Activated CD4-positive, alpha-beta memory T cell treated with anti-CD3 and anti-CD28 coated beads for 36 hours (primary cell): ENCODE data around the gene EFNB2. TPM values are rescaled to one million over a fixed set of nuclear protein-coding genes. Genes with fewer than 3 reads are reported as not detected.
A peak's percentile ranks its signal among the peaks of the same experiment; 100 is the strongest.

Source experiments
- CTCF ChIA-PET: fragments of 350-600 bp; sonication (Branson Sonifier 250); formaldehyde crosslinking; loops from one replicate; lab custom pipeline; 2021; ENCODE audit warnings: antibody characterized with exemption, inconsistent platforms; lab: Charles Lee
- POLR2A ChIA-PET: fragments of 350-600 bp; sonication (Branson Sonifier 250); formaldehyde crosslinking; loops from one replicate; lab custom pipeline; 2021; ENCODE audit warnings: antibody characterized with exemption; lab: Charles Lee
- DNase-seq: peaks from one replicate; pipeline ENCODE4 v3.0.0-alpha.2; 2020
- H3K27ac Mint-ChIP-seq: one replicate; pipeline ENCODE4 v1.8.0; 2021; ENCODE audit warnings: mixed read lengths
- H3K27me3 Mint-ChIP-seq: one replicate; pipeline ENCODE4 v1.8.0; 2021; ENCODE audit warnings: mixed read lengths
- H3K36me3 Mint-ChIP-seq: one replicate; pipeline ENCODE4 v1.8.0; 2021; ENCODE audit warnings: mixed read lengths
- H3K4me1 Mint-ChIP-seq: one replicate; pipeline ENCODE4 v1.8.0; 2021; ENCODE audit warnings: low read depth, mixed read lengths
- H3K4me3 Mint-ChIP-seq: one replicate; pipeline ENCODE4 v1.8.0; 2021; ENCODE audit warnings: mild to moderate bottlenecking, mixed read lengths
- H3K9me3 Mint-ChIP-seq: one replicate; pipeline ENCODE4 v1.8.0; 2021; ENCODE audit warnings: mixed read lengths
- intact Hi-C: fragments of 100-400 bp; cut with micrococcal nuclease; formaldehyde crosslinking; loops from one replicate; pipeline ENCODE4 v1.15.1; 2023
- total RNA-seq, 2 experiments: library from RNA; stranded (reverse); gene quantifications; one replicate each; pipeline ENCODE4 v1.2.3, GENCODE V29; 2021

The EFNB2 gene
- total RNA-seq, 2 experiments from 2014 or later, result 0.07 TPM; not detected in 1

- CTCF ChIA-PET, result interaction anchor here (1.0 to 9.6 kb wide), 2 partner anchors 31 to 53 kb away, joined by 5 to 57 read pairs; partner anchors contain the start of gene EFNB2
- peaks cover 13% of the 10 kb centered on the region for H3K36me3 Mint-ChIP-seq
- no peaks in the 10 kb centered on the region for H3K27me3 Mint-ChIP-seq
- POLR2A ChIA-PET, result interaction anchor here (0.9 to 1.9 kb wide), 2 partner anchors 11 to 31 kb away, joined by 3 to 13 read pairs; partner anchors contain the start of gene EFNB2
- intact Hi-C loops, result loop anchor here (5.0 kb wide), 1 partner anchor 1430 kb away; no protein-coding TSS in a partner anchor
- peak overlapping the region; percentile 97 for H3K27ac Mint-ChIP-seq
- DNase-seq, result peak; percentile 64
- H3K9me3 Mint-ChIP-seq, result no peaks in the 10 kb centered on the region
- H3K4me1 Mint-ChIP-seq, result peaks cover 56% of the 10 kb centered on the region
- peak overlapping the region; percentile 98 for H3K4me3 Mint-ChIP-seq
Observed at GRCh38 chr13:106566641-106567473, 31.4 kb upstream of the EFNB2 start.

GRCh38 chr13:106565127-106565775, 29.8 kb upstream of the EFNB2 start:
- POLR2A ChIA-PET, result interaction anchor here (1.2 kb wide), 1 partner anchor 30 kb away, joined by 3 read pairs; the partner anchor contains the start of gene EFNB2
- peak overlapping the region; percentile 2 for H3K27ac Mint-ChIP-seq
- no peaks in the 10 kb centered on the region for H3K9me3 Mint-ChIP-seq
- DNase-seq, result no peak
- peaks cover 64% of the 10 kb centered on the region for H3K4me1 Mint-ChIP-seq
- intact Hi-C loops, result loop anchor here (5.0 kb wide), 1 partner anchor 1428 kb away; no protein-coding TSS in a partner anchor
- peak overlapping the region; percentile 98 for H3K4me3 Mint-ChIP-seq
- H3K27me3 Mint-ChIP-seq, result no peaks in the 10 kb centered on the region
- CTCF ChIA-PET, result interaction anchor here (9.6 kb wide), 1 partner anchor 29 kb away, joined by 57 read pairs; the partner anchor contains the start of gene EFNB2
- peaks cover 15% of the 10 kb centered on the region for H3K36me3 Mint-ChIP-seq

- H3K36me3 Mint-ChIP-seq, result peaks cover 31% of the 10 kb centered on the region
- H3K4me3 Mint-ChIP-seq, result no peak overlapping the region
- peaks cover 67% of the 10 kb centered on the region for H3K4me1 Mint-ChIP-seq
- H3K27me3 Mint-ChIP-seq, result no peaks in the 10 kb centered on the region
- POLR2A ChIA-PET, result interaction anchor here (0.7 kb wide), 1 partner anchor 26 kb away, joined by 3 read pairs; no protein-coding TSS in a partner anchor
- intact Hi-C loops, result no loop called here
- no peak for DNase-seq
- H3K9me3 Mint-ChIP-seq, result no peaks in the 10 kb centered on the region
- CTCF ChIA-PET, result interaction anchor here (1.3 to 9.6 kb wide), 3 partner anchors 26 to 60 kb away, joined by 4 to 57 read pairs (median 12); partner anchors contain the start of gene EFNB2
- peak overlapping the region; percentile 77 for H3K27ac Mint-ChIP-seq
Observed at GRCh38 chr13:106562301-106562700, 26.8 kb upstream of the EFNB2 start.

GRCh38 chr13:106561551-106562170, 26.2 kb upstream of the EFNB2 start:
- ChIA-PET CTCF (interaction anchor here (1.3 to 9.6 kb wide), 3 partner anchors 25 to 60 kb away, joined by 4 to 57 read pairs (median 12); partner anchors contain the start of gene EFNB2), POLR2A (interaction anchor here (0.7 kb wide), 1 partner anchor 25 kb away, joined by 3 read pairs; no protein-coding TSS in a partner anchor)
- H3K4me3 Mint-ChIP-seq, result peak overlapping the region; percentile 16
- intact Hi-C loops, result loop anchor here (2.0 kb wide), 1 partner anchor 27 kb away; the partner anchor contains the start of gene EFNB2
- peaks cover 31% of the 10 kb centered on the region for H3K36me3 Mint-ChIP-seq
- peak overlapping the region; percentile 77 for H3K27ac Mint-ChIP-seq
- peak; percentile 82 for DNase-seq
- peaks cover 67% of the 10 kb centered on the region for H3K4me1 Mint-ChIP-seq
- no peaks in the 10 kb centered on the region for H3K27me3 Mint-ChIP-seq
- H3K9me3 Mint-ChIP-seq, result no peaks in the 10 kb centered on the region

GRCh38 chr13:106560821-106561220, 25.4 kb upstream of the EFNB2 start:
- Mint-ChIP-seq H3K9me3 (no peaks in the 10 kb centered on the region), H3K4me1 (peaks cover 64% of the 10 kb centered on the region), H3K27me3 (no peaks in the 10 kb centered on the region), H3K27ac (peak overlapping the region; percentile 77), H3K4me3 (peak overlapping the region; percentile 22), H3K36me3 (peaks cover 32% of the 10 kb centered on the region)
- ChIA-PET POLR2A (no interaction called here), CTCF (interaction anchor here (3.5 to 9.6 kb wide), 2 partner anchors 25 to 59 kb away, joined by 12 to 57 read pairs; partner anchors contain the start of gene EFNB2)
- intact Hi-C loops, result loop anchor here (2.0 kb wide), 1 partner anchor 26 kb away; the partner anchor contains the start of gene EFNB2
- no peak for DNase-seq

- Mint-ChIP-seq H3K27me3 (no peaks in the 10 kb centered on the region), H3K4me3 (no peak overlapping the region), H3K4me1 (peaks cover 54% of the 10 kb centered on the region), H3K36me3 (peaks cover 54% of the 10 kb centered on the region), H3K27ac (no peak overlapping the region), H3K9me3 (no peaks in the 10 kb centered on the region)
- ChIA-PET POLR2A (no interaction called here), CTCF (interaction anchor here (1.0 to 2.4 kb wide), 2 partner anchors 20 to 22 kb away, joined by 3 to 9 read pairs; no protein-coding TSS in a partner anchor)
- DNase-seq, result no peak
- intact Hi-C loops, result no loop called here
Observed at GRCh38 chr13:106558527-106558926, 23.1 kb upstream of the EFNB2 start.

GRCh38 chr13:106555631-106556328, 20.3 kb upstream of the EFNB2 start:
- H3K27ac Mint-ChIP-seq, result no peak overlapping the region
- H3K4me3 Mint-ChIP-seq, result no peak overlapping the region
- DNase-seq, result no peak
- H3K27me3 Mint-ChIP-seq, result no peaks in the 10 kb centered on the region
- POLR2A ChIA-PET, result interaction anchor here (1.2 kb wide), 1 partner anchor 11 kb away, joined by 3 read pairs; no protein-coding TSS in a partner anchor
- no peaks in the 10 kb centered on the region for H3K9me3 Mint-ChIP-seq
- CTCF ChIA-PET, result interaction anchor here (1.0 to 1.1 kb wide), 2 partner anchors 19 to 65 kb away, joined by 3 to 4 read pairs; no protein-coding TSS in a partner anchor
- peaks cover 64% of the 10 kb centered on the region for H3K36me3 Mint-ChIP-seq
- peaks cover 36% of the 10 kb centered on the region for H3K4me1 Mint-ChIP-seq
- intact Hi-C loops, result no loop called here

GRCh38 chr13:106551751-106552150, 16.3 kb upstream of the EFNB2 start:
- Mint-ChIP-seq H3K9me3 (no peaks in the 10 kb centered on the region), H3K27me3 (no peaks in the 10 kb centered on the region), H3K4me1 (peaks cover 32% of the 10 kb centered on the region), H3K4me3 (no peak overlapping the region), H3K27ac (no peak overlapping the region), H3K36me3 (peaks cover 59% of the 10 kb centered on the region)
- POLR2A ChIA-PET, result no interaction called here
- no peak for DNase-seq
- intact Hi-C loops, result no loop called here
- CTCF ChIA-PET, result interaction anchor here (1.1 kb wide), 1 partner anchor 15 kb away, joined by 3 read pairs; no protein-coding TSS in a partner anchor

- intact Hi-C loops, result no loop called here
- POLR2A ChIA-PET, result no interaction called here
- no peaks in the 10 kb centered on the region for H3K9me3 Mint-ChIP-seq
- H3K36me3 Mint-ChIP-seq, result peaks cover 56% of the 10 kb centered on the region
- H3K4me3 Mint-ChIP-seq, result no peak overlapping the region
- CTCF ChIA-PET, result interaction anchor here (1.1 kb wide), 1 partner anchor 15 kb away, joined by 3 read pairs; no protein-coding TSS in a partner anchor
- H3K27ac Mint-ChIP-seq, result no peak overlapping the region
- no peak for DNase-seq
- no peaks in the 10 kb centered on the region for H3K27me3 Mint-ChIP-seq
- H3K4me1 Mint-ChIP-seq, result peaks cover 32% of the 10 kb centered on the region
Observed at GRCh38 chr13:106551350-106551749, 15.9 kb upstream of the EFNB2 start.

GRCh38 chr13:106550570-106551135, 15.2 kb upstream of the EFNB2 start:
- no peak for DNase-seq
- H3K36me3 Mint-ChIP-seq, result peaks cover 49% of the 10 kb centered on the region
- POLR2A ChIA-PET, result no interaction called here

More at GRCh38 chr13:106550570-106551135, 15.2 kb upstream of the EFNB2 start:
- no peaks in the 10 kb centered on the region for H3K9me3 Mint-ChIP-seq
- H3K4me3 Mint-ChIP-seq, result no peak overlapping the region
- intact Hi-C loops, result no loop called here
- H3K4me1 Mint-ChIP-seq, result peaks cover 29% of the 10 kb centered on the region
- CTCF ChIA-PET, result interaction anchor here (1.1 kb wide), 1 partner anchor 14 kb away, joined by 3 read pairs; no protein-coding TSS in a partner anchor
- H3K27me3 Mint-ChIP-seq, result no peaks in the 10 kb centered on the region
- H3K27ac Mint-ChIP-seq, result no peak overlapping the region
